HepG2 (cell line): Measurements from ENCODE around the gene SIRT7. TPM values are rescaled to one million over a fixed set of nuclear protein-coding genes. Genes with fewer than 3 reads are reported as not detected.

Experiments
- AGO1 ChIP-seq: fragments of 200-400 bp; formaldehyde crosslinking; IDR thresholded peaks from 2 replicates; pipeline ENCODE4 v1.6.1; 2017; ENCODE audit warnings: mild to moderate bottlenecking, low read depth, low read length, moderate library complexity; ENCODE audit not compliant: poor library complexity, severe bottlenecking
- DMAP1 ChIP-seq: IDR thresholded peaks from 2 replicates; pipeline ENCODE4 v1.6.1; 2016
- DNMT1 ChIP-seq: sonication (generic); formaldehyde crosslinking; IDR thresholded peaks from 2 replicates; pipeline ENCODE4 v1.5.1; 2020; ENCODE audit warnings: mild to moderate bottlenecking, missing genetic modification reagents
- HCFC1 ChIP-seq: fragments of 150-350 bp; IDR thresholded peaks from 2 replicates; pipeline ENCODE4 v1.6.1; 2014; ENCODE audit warnings: low read depth, low read length
- HIVEP1 ChIP-seq: sonication (generic); formaldehyde crosslinking; IDR thresholded peaks from 2 replicates; pipeline ENCODE4 v1.4.0; 2020; ENCODE audit warnings: mild to moderate bottlenecking, missing genetic modification reagents
- MAFK ChIP-seq, 2 experiments: IDR thresholded peaks in 1 of 2; conservative IDR thresholded peaks in 1 of 2; 2 replicates each; pipeline ENCODE4 v1.6.1; 2011; ENCODE audit warnings: improper control_type of control experiment in 2 of 2, low read length in 2 of 2
- MED13 ChIP-seq: sonication (generic); formaldehyde crosslinking; IDR thresholded peaks from 2 replicates; pipeline ENCODE4 v1.5.0; 2020; ENCODE audit warnings: missing genetic modification reagents
- MTF1 ChIP-seq: sonication (generic); formaldehyde crosslinking; IDR thresholded peaks from 2 replicates; pipeline ENCODE4 v1.5.0; 2020; ENCODE audit warnings: missing genetic modification reagents
- SKI ChIP-seq: fragments of 450-650 bp; IDR thresholded peaks from one replicate; pipeline ENCODE4 v1.6.1; 2018; ENCODE audit warnings: mild to moderate bottlenecking; ENCODE audit not compliant: partially characterized antibody
- SRSF1 ChIP-seq: fragments of 200-400 bp; formaldehyde crosslinking; optimal IDR thresholded peaks from 2 replicates; pipeline ENCODE3; 2017; ENCODE audit warnings: mild to moderate bottlenecking, low read depth, low read length, moderate library complexity
- TCF7L2 ChIP-seq: IDR thresholded peaks from 2 replicates; pipeline ENCODE4 v1.6.1; 2011; ENCODE audit warnings: mild to moderate bottlenecking, low read depth, low read length, moderate library complexity
- ZNF564 ChIP-seq: sonication (generic); formaldehyde crosslinking; IDR thresholded peaks from 2 replicates; pipeline ENCODE4 v1.8.1; 2023; ENCODE audit warnings: mild to moderate bottlenecking, missing genetic modification reagents
- ZNF572 ChIP-seq: sonication (generic); formaldehyde crosslinking; IDR thresholded peaks from 2 replicates; pipeline ENCODE4 v1.5.1; 2020; ENCODE audit warnings: mild to moderate bottlenecking, missing genetic modification reagents
- ZSCAN21 ChIP-seq: sonication (generic); formaldehyde crosslinking; IDR thresholded peaks from 2 replicates; pipeline ENCODE4 v1.8.0; 2022; ENCODE audit warnings: mild to moderate bottlenecking, missing genetic modification reagents, moderate library complexity, borderline replicate concordance
- polyA plus RNA-seq, 8 experiments: library from polyadenylated mRNA; depleted of rRNA in 3 of 8; stranded (reverse) in 7 of 8; unstranded in 1 of 8; fragments of >200 nt; fragmentation: Illumina TruSeq in 4 of 8; extraction: Trizol in 4 of 8; gene quantifications; 2 replicates each; pipeline versions ENCODE4 v1.2.1 to v1.2.3, GENCODE V29; 2011 to 2016; ENCODE audit warnings: low read depth in 4 of 8, missing spikeins in 1 of 8, mixed read lengths in 1 of 8; ENCODE audit not compliant: insufficient read depth in 1 of 8
- total RNA-seq, 5 experiments: library from RNA; depleted of rRNA; stranded (reverse); fragments of >200 nt; fragmentation: Illumina TruSeq; extraction: Trizol; gene quantifications; 2 replicates each; pipeline ENCODE4 v1.2.3, GENCODE V29; 2016; ENCODE audit warnings: low read depth in 1 of 5
- TF ChIP-seq, protein P1 (sequence below): fragments of 450-650 bp; IDR thresholded peaks from 2 replicates; pipeline ENCODE4 v1.6.1; 2017; ENCODE audit warnings: mild to moderate bottlenecking
- TF ChIP-seq, protein P2 (sequence below): sonication (generic); formaldehyde crosslinking; IDR thresholded peaks from 2 replicates; pipeline ENCODE4 v1.9.0; 2021; ENCODE audit warnings: missing genetic modification reagents, borderline replicate concordance
- TF ChIP-seq, protein P3 (sequence below): sonication (generic); formaldehyde crosslinking; IDR thresholded peaks from 2 replicates; pipeline ENCODE4 v1.8.0; 2022; ENCODE audit warnings: missing genetic modification reagents, low read depth, mild to moderate bottlenecking, borderline replicate concordance
- TF ChIP-seq, protein P4 (sequence below): sonication (generic); formaldehyde crosslinking; IDR thresholded peaks from 2 replicates; pipeline ENCODE4 v1.4.0; 2020; ENCODE audit warnings: missing genetic modification reagents
- TF ChIP-seq, protein P5 (sequence below): sonication (generic); formaldehyde crosslinking; IDR thresholded peaks from 2 replicates; pipeline ENCODE4 v1.4.0; 2020; ENCODE audit warnings: mild to moderate bottlenecking, missing genetic modification reagents
- TF ChIP-seq, protein P6 (sequence below): IDR thresholded peaks from 2 replicates; pipeline ENCODE4 v1.6.1; 2016; ENCODE audit warnings: low read depth, control low read depth

The SIRT7 gene
- total and polyA plus RNA-seq, 2 of the 13 experiments (the other 11 are each of a cell fraction or from before 2014, with no cell fraction given) = 8.3 to 24.8 TPM

DNA sequence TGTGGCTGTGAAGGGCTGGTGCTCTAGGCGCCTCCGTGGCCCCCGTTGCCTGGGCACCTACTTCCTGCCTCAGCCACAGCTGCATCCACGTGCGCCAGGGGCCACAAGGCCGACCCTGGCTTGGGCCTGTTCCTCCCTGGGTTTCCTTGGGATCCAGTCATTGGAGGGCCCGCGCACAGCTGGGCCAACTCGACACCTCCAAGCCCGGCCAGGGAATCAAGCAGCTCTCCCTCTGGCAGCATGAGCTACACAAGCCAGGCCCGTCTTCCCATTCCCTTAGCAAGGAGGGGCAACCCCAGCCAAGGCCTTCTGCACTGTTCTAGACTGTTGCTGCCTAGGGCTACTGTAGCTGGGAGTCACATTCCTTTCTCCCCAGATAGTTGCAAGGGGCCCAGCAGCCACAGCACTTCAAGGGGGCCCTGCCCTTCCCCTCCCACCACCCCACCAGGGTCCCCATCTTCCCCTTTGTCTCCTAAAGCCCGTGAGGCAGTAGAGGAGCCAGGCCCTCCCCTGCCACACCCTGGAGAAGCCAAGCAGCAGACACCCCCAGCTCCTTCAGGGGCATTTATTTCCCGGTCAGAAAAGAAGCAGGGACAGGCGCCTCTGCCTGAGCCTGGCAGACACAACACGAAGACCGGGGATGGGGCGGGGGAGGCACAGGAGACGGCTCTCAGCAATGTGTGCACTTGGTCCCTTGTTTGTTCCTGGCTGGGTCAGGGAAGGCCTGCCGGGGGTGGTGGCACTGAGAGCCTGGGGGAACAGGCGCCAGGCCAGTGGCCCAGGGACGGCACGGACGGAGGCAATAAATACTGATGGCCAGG lies 50.6 kb downstream of the SIRT7 start (continued):
- TF ChIP-seq, protein P1, sequence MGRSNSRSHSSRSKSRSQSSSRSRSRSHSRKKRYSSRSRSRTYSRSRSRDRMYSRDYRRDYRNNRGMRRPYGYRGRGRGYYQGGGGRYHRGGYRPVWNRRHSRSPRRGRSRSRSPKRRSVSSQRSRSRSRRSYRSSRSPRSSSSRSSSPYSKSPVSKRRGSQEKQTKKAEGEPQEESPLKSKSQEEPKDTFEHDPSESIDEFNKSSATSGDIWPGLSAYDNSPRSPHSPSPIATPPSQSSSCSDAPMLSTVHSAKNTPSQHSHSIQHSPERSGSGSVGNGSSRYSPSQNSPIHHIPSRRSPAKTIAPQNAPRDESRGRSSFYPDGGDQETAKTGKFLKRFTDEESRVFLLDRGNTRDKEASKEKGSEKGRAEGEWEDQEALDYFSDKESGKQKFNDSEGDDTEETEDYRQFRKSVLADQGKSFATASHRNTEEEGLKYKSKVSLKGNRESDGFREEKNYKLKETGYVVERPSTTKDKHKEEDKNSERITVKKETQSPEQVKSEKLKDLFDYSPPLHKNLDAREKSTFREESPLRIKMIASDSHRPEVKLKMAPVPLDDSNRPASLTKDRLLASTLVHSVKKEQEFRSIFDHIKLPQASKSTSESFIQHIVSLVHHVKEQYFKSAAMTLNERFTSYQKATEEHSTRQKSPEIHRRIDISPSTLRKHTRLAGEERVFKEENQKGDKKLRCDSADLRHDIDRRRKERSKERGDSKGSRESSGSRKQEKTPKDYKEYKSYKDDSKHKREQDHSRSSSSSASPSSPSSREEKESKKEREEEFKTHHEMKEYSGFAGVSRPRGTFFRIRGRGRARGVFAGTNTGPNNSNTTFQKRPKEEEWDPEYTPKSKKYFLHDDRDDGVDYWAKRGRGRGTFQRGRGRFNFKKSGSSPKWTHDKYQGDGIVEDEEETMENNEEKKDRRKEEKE = no peak
- TF ChIP-seq, protein P2, sequence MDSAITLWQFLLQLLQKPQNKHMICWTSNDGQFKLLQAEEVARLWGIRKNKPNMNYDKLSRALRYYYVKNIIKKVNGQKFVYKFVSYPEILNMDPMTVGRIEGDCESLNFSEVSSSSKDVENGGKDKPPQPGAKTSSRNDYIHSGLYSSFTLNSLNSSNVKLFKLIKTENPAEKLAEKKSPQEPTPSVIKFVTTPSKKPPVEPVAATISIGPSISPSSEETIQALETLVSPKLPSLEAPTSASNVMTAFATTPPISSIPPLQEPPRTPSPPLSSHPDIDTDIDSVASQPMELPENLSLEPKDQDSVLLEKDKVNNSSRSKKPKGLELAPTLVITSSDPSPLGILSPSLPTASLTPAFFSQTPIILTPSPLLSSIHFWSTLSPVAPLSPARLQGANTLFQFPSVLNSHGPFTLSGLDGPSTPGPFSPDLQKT (CRISPR knock-in tag) = no peak; the same call in 1 of the 2 replicates
- TF ChIP-seq, protein P3, sequence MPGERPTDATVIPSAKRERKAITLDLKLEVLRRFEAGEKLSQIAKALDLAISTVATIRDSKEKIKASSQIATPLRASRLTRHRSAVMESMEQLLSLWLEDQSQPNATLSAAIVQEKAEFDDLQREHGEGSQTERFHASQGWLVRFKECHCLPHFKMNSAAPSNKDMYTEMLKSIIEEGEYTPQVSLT = peak; percentile 79; the same call in 1 of the 2 replicates
- TF ChIP-seq SKI (no peak), ZSCAN21 (CRISPR knock-in tag) (peak; percentile 94), AGO1 (peak; percentile 99), DNMT1 (CRISPR knock-in tag) (peak; percentile 68), ZNF564 (CRISPR knock-in tag) (peak; percentile 88; the same call in 1 of the 2 replicates), MTF1 (CRISPR knock-in tag) (no peak; the same call in 1 of the 2 replicates), MED13 (CRISPR knock-in tag) (0 out of 2 replicates have a peak, but pooled peaks have one; percentile 47), HCFC1 (no peak), TCF7L2 (no peak), MAFK (conservative IDR thresholded peaks at IDR 0.05 in 1 of 2, IDR thresholded peaks at IDR 0.05 in 1 of 2; ENCODE audit: low read length in 2 of 2) (no peak), ZNF572 (CRISPR knock-in tag) (peak; percentile 91), HIVEP1 (CRISPR knock-in tag) (peak; percentile 35), DMAP1 (no peak), SRSF1 (peak; percentile 97)
- TF ChIP-seq, protein P4, sequence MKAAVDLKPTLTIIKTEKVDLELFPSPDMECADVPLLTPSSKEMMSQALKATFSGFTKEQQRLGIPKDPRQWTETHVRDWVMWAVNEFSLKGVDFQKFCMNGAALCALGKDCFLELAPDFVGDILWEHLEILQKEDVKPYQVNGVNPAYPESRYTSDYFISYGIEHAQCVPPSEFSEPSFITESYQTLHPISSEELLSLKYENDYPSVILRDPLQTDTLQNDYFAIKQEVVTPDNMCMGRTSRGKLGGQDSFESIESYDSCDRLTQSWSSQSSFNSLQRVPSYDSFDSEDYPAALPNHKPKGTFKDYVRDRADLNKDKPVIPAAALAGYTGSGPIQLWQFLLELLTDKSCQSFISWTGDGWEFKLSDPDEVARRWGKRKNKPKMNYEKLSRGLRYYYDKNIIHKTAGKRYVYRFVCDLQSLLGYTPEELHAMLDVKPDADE (CRISPR knock-in tag) = 0 out of 2 replicates have a peak, but pooled peaks have one; percentile 18
- TF ChIP-seq, protein P5, sequence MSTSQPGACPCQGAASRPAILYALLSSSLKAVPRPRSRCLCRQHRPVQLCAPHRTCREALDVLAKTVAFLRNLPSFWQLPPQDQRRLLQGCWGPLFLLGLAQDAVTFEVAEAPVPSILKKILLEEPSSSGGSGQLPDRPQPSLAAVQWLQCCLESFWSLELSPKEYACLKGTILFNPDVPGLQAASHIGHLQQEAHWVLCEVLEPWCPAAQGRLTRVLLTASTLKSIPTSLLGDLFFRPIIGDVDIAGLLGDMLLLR = peak; percentile 71
- TF ChIP-seq, protein P6, sequence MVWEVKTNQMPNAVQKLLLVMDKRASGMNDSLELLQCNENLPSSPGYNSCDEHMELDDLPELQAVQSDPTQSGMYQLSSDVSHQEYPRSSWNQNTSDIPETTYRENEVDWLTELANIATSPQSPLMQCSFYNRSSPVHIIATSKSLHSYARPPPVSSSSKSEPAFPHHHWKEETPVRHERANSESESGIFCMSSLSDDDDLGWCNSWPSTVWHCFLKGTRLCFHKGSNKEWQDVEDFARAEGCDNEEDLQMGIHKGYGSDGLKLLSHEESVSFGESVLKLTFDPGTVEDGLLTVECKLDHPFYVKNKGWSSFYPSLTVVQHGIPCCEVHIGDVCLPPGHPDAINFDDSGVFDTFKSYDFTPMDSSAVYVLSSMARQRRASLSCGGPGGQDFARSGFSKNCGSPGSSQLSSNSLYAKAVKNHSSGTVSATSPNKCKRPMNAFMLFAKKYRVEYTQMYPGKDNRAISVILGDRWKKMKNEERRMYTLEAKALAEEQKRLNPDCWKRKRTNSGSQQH (CRISPR knock-in tag) = peak; percentile 54; the same call in 1 of the 2 replicates
